ENCODE data around the gene CCNI2. TPM values are rescaled to one million over a fixed set of nuclear protein-coding genes. Genes with fewer than 3 reads are reported as not detected.

Gene CCNI2
- total and polyA plus RNA-seq, 9 of the 15 experiments (the other 6 are each of a cell fraction or from before 2014, with no cell fraction given): 0.05 to 1.7 (median 0.81) TPM; not detected in 5

DNA sequence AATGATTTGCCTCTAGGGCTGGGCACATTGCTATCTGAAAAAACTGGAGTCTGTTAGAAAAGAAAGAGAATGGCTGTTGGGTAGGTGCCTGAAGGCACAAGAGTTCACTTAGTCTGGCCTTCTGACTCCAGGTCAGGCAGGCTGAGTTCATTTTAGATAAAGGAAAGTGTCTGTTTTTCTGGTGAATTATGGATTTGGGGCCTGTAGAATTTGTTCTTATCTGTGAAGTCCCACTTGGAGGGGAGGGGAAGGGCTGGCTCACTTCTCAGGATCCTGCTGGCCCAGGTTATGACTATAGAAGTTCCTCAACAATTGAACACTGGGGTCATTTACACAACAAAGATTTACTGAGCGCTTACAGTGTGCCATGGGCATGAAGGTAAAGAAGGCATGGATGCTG is 41.3 kb downstream of the CCNI2 start (continued):
- TF ChIP-seq, protein P1, sequence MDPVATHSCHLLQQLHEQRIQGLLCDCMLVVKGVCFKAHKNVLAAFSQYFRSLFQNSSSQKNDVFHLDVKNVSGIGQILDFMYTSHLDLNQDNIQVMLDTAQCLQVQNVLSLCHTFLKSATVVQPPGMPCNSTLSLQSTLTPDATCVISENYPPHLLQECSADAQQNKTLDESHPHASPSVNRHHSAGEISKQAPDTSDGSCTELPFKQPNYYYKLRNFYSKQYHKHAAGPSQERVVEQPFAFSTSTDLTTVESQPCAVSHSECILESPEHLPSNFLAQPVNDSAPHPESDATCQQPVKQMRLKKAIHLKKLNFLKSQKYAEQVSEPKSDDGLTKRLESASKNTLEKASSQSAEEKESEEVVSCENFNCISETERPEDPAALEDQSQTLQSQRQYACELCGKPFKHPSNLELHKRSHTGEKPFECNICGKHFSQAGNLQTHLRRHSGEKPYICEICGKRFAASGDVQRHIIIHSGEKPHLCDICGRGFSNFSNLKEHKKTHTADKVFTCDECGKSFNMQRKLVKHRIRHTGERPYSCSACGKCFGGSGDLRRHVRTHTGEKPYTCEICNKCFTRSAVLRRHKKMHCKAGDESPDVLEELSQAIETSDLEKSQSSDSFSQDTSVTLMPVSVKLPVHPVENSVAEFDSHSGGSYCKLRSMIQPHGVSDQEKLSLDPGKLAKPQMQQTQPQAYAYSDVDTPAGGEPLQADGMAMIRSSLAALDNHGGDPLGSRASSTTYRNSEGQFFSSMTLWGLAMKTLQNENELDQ (CRISPR knock-in tag; IDR thresholded peaks at IDR 0.05; ENCODE audit: borderline replicate concordance): no peak
- TF ChIP-seq STAG1 (CRISPR knock-in tag; IDR thresholded peaks at IDR 0.05; ENCODE audit: borderline replicate concordance): no peak
- TF ChIP-seq, protein P2, sequence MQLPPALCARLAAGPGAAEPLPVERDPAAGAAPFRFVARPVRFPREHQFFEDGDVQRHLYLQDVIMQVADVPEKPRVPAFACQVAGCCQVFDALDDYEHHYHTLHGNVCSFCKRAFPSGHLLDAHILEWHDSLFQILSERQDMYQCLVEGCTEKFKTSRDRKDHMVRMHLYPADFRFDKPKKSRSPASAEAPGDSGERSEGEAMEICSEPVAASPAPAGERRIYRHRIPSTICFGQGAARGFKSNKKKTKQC (CRISPR knock-in tag; IDR thresholded peaks at IDR 0.05): no peak
- TF ChIP-seq, protein P3, sequence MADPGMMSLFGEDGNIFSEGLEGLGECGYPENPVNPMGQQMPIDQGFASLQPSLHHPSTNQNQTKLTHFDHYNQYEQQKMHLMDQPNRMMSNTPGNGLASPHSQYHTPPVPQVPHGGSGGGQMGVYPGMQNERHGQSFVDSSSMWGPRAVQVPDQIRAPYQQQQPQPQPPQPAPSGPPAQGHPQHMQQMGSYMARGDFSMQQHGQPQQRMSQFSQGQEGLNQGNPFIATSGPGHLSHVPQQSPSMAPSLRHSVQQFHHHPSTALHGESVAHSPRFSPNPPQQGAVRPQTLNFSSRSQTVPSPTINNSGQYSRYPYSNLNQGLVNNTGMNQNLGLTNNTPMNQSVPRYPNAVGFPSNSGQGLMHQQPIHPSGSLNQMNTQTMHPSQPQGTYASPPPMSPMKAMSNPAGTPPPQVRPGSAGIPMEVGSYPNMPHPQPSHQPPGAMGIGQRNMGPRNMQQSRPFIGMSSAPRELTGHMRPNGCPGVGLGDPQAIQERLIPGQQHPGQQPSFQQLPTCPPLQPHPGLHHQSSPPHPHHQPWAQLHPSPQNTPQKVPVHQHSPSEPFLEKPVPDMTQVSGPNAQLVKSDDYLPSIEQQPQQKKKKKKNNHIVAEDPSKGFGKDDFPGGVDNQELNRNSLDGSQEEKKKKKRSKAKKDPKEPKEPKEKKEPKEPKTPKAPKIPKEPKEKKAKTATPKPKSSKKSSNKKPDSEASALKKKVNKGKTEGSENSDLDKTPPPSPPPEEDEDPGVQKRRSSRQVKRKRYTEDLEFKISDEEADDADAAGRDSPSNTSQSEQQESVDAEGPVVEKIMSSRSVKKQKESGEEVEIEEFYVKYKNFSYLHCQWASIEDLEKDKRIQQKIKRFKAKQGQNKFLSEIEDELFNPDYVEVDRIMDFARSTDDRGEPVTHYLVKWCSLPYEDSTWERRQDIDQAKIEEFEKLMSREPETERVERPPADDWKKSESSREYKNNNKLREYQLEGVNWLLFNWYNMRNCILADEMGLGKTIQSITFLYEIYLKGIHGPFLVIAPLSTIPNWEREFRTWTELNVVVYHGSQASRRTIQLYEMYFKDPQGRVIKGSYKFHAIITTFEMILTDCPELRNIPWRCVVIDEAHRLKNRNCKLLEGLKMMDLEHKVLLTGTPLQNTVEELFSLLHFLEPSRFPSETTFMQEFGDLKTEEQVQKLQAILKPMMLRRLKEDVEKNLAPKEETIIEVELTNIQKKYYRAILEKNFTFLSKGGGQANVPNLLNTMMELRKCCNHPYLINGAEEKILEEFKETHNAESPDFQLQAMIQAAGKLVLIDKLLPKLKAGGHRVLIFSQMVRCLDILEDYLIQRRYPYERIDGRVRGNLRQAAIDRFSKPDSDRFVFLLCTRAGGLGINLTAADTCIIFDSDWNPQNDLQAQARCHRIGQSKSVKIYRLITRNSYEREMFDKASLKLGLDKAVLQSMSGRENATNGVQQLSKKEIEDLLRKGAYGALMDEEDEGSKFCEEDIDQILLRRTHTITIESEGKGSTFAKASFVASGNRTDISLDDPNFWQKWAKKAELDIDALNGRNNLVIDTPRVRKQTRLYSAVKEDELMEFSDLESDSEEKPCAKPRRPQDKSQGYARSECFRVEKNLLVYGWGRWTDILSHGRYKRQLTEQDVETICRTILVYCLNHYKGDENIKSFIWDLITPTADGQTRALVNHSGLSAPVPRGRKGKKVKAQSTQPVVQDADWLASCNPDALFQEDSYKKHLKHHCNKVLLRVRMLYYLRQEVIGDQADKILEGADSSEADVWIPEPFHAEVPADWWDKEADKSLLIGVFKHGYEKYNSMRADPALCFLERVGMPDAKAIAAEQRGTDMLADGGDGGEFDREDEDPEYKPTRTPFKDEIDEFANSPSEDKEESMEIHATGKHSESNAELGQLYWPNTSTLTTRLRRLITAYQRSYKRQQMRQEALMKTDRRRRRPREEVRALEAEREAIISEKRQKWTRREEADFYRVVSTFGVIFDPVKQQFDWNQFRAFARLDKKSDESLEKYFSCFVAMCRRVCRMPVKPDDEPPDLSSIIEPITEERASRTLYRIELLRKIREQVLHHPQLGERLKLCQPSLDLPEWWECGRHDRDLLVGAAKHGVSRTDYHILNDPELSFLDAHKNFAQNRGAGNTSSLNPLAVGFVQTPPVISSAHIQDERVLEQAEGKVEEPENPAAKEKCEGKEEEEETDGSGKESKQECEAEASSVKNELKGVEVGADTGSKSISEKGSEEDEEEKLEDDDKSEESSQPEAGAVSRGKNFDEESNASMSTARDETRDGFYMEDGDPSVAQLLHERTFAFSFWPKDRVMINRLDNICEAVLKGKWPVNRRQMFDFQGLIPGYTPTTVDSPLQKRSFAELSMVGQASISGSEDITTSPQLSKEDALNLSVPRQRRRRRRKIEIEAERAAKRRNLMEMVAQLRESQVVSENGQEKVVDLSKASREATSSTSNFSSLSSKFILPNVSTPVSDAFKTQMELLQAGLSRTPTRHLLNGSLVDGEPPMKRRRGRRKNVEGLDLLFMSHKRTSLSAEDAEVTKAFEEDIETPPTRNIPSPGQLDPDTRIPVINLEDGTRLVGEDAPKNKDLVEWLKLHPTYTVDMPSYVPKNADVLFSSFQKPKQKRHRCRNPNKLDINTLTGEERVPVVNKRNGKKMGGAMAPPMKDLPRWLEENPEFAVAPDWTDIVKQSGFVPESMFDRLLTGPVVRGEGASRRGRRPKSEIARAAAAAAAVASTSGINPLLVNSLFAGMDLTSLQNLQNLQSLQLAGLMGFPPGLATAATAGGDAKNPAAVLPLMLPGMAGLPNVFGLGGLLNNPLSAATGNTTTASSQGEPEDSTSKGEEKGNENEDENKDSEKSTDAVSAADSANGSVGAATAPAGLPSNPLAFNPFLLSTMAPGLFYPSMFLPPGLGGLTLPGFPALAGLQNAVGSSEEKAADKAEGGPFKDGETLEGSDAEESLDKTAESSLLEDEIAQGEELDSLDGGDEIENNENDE (IDR thresholded peaks at IDR 0.05; ENCODE audit: low read depth, low read length): no peak
- no peak for TF ChIP-seq JUNB (CRISPR knock-in tag; conservative IDR thresholded peaks at IDR 0.05)
- TF ChIP-seq TSC22D4 (tag; IDR thresholded peaks at IDR 0.05): no peak
- TF ChIP-seq, protein P4, sequence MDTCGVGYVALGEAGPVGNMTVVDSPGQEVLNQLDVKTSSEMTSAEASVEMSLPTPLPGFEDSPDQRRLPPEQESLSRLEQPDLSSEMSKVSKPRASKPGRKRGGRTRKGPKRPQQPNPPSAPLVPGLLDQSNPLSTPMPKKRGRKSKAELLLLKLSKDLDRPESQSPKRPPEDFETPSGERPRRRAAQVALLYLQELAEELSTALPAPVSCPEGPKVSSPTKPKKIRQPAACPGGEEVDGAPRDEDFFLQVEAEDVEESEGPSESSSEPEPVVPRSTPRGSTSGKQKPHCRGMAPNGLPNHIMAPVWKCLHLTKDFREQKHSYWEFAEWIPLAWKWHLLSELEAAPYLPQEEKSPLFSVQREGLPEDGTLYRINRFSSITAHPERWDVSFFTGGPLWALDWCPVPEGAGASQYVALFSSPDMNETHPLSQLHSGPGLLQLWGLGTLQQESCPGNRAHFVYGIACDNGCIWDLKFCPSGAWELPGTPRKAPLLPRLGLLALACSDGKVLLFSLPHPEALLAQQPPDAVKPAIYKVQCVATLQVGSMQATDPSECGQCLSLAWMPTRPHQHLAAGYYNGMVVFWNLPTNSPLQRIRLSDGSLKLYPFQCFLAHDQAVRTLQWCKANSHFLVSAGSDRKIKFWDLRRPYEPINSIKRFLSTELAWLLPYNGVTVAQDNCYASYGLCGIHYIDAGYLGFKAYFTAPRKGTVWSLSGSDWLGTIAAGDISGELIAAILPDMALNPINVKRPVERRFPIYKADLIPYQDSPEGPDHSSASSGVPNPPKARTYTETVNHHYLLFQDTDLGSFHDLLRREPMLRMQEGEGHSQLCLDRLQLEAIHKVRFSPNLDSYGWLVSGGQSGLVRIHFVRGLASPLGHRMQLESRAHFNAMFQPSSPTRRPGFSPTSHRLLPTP (IDR thresholded peaks at IDR 0.05; ENCODE audit: borderline replicate concordance, extremely low read depth, insufficient read length): no peak
- TF ChIP-seq FOXJ3 (CRISPR knock-in tag; IDR thresholded peaks at IDR 0.05): no peak
- no peak for TF ChIP-seq PHTF2 (CRISPR knock-in tag; IDR thresholded peaks at IDR 0.05)

Data from K562 (cell line).